IMR-90 (cell line): ENCODE results near the gene TADA1. TPM values are rescaled to one million over a fixed set of nuclear protein-coding genes. Genes with fewer than 3 reads are reported as not detected.

ENCODE experiments used
- ATAC-seq: fragments of 200-7000 bp; cut with Tn5 transposase; 2 replicates; pipeline ENCODE4 v1.9.1; 2020; ENCODE audit warnings: low read depth, mild to moderate bottlenecking, moderate library complexity
- BruUV-seq: library from RNA; stranded (reverse); fragments of 400-500 nt; replicated peaks from 2 replicates; lab custom pipeline; 2021; lab: Mats Ljungman, UMichigan
- CTCF ChIA-PET: fragments of 300-600 bp; formaldehyde crosslinking; extraction: SDS; loops from one replicate; lab custom pipeline; 2021; ENCODE audit warnings: antibody characterized with exemption; lab: Yijun Ruan, JAX
- POLR2A ChIA-PET: fragments of 300-600 bp; sonication (Branson Sonifier 250); formaldehyde crosslinking; loops from one replicate; lab custom pipeline; 2022; ENCODE audit warnings: antibody characterized with exemption; ENCODE audit not compliant: unreplicated experiment; lab: Charles Lee
- DNase-seq: peaks from one replicate; pipeline ENCODE4 v3.0.0; 2013
- H2AFZ ChIP-seq: replicated peaks from 2 replicates; pipeline ENCODE3; 2013; ENCODE audit warnings: low read length, mild to moderate bottlenecking; ENCODE audit not compliant: poor library complexity
- H2AK5ac ChIP-seq: 2 replicates; pipeline ENCODE4 v1.6.1; 2013; ENCODE audit warnings: low read depth, low read length, inconsistent platforms
- H2AK9ac ChIP-seq: replicated peaks from 2 replicates; pipeline ENCODE3; 2013; ENCODE audit warnings: mild to moderate bottlenecking, low read depth, low read length, moderate library complexity; ENCODE audit not compliant: poor library complexity
- H2BK120ac ChIP-seq: 2 replicates; pipeline ENCODE4 v1.6.1; 2013; ENCODE audit warnings: low read depth, low read length, inconsistent platforms
- H2BK15ac ChIP-seq: 3 replicates; pipeline ENCODE4 v1.6.1; 2013; ENCODE audit warnings: low read depth, low read length, inconsistent platforms
- H2BK20ac ChIP-seq: 2 replicates; pipeline ENCODE4 v1.6.1; 2013; ENCODE audit warnings: low read depth, mild to moderate bottlenecking, inconsistent platforms, low read length, moderate library complexity
- H2BK5ac ChIP-seq: 2 replicates; pipeline ENCODE4 v1.6.1; 2013; ENCODE audit warnings: mild to moderate bottlenecking, low read depth, low read length, inconsistent platforms; ENCODE audit not compliant: poor library complexity, severe bottlenecking
- H3K14ac ChIP-seq: replicated peaks from 2 replicates; pipeline ENCODE4 v1.6.1; 2013; ENCODE audit warnings: low read depth, low read length, inconsistent platforms
- H3K18ac ChIP-seq: 2 replicates; pipeline ENCODE4 v1.6.1; 2013; ENCODE audit warnings: low read depth, low read length, control low read depth
- H3K23ac ChIP-seq: 2 replicates; pipeline ENCODE4 v1.6.1; 2013; ENCODE audit warnings: low read depth, low read length, inconsistent platforms
- H3K27ac ChIP-seq: 2 replicates; pipeline ENCODE4 v1.5.1; 2013; ENCODE audit warnings: mild to moderate bottlenecking, control low read depth, low read length; ENCODE audit not compliant: insufficient read depth
- H3K27me3 ChIP-seq: 2 replicates; pipeline ENCODE4 v1.6.1; 2013; ENCODE audit warnings: low read length; ENCODE audit not compliant: control insufficient read depth, insufficient read depth
- H3K36me3 ChIP-seq: 2 replicates; pipeline ENCODE4 v1.6.1; 2013; ENCODE audit warnings: low read length, mixed read lengths; ENCODE audit not compliant: control insufficient read depth, insufficient read depth
- H3K4ac ChIP-seq: 2 replicates; pipeline ENCODE4 v1.6.1; 2013; ENCODE audit warnings: low read depth, low read length, inconsistent platforms
- H3K4me1 ChIP-seq: 2 replicates; pipeline ENCODE4 v1.6.1; 2013; ENCODE audit warnings: low read length, mixed read lengths; ENCODE audit not compliant: control insufficient read depth, insufficient read depth
- H3K4me2 ChIP-seq: 2 replicates; pipeline ENCODE4 v1.6.1; 2013; ENCODE audit warnings: low read depth, mild to moderate bottlenecking, control low read depth, low read length, moderate library complexity
- H3K4me3 ChIP-seq: 2 replicates; pipeline ENCODE4 v1.5.1; 2013; ENCODE audit warnings: low read depth, mild to moderate bottlenecking, control low read depth, low read length, moderate library complexity; ENCODE audit not compliant: insufficient read depth
- H3K56ac ChIP-seq: 2 replicates; pipeline ENCODE4 v1.6.1; 2013; ENCODE audit warnings: low read length, inconsistent platforms; ENCODE audit not compliant: insufficient read depth; ENCODE audit errors: extremely low read depth
- H3K79me1 ChIP-seq, 2 experiments: 2 replicates each; pipeline ENCODE4 v1.6.1; 2013; ENCODE audit warnings: low read length in 2 of 2, inconsistent platforms in 1 of 2, low read depth in 1 of 2
- H3K9ac ChIP-seq: 2 replicates; pipeline ENCODE4 v1.6.1; 2013; ENCODE audit warnings: low read depth, low read length, control low read depth
- H3K9me1 ChIP-seq: 2 replicates; pipeline ENCODE4 v1.6.1; 2013; ENCODE audit warnings: low read length, inconsistent platforms; ENCODE audit not compliant: insufficient read depth
- H3K9me3 ChIP-seq: 2 replicates; pipeline ENCODE4 v1.6.1; 2013; ENCODE audit warnings: low read length; ENCODE audit not compliant: control insufficient read depth, insufficient read depth
- H4K20me1 ChIP-seq: 2 replicates; pipeline ENCODE4 v1.6.1; 2013; ENCODE audit warnings: low read length, inconsistent platforms; ENCODE audit not compliant: insufficient read depth
- H4K5ac ChIP-seq: 2 replicates; pipeline ENCODE4 v1.6.1; 2013; ENCODE audit warnings: mild to moderate bottlenecking, low read depth, low read length, control low read depth
- H4K8ac ChIP-seq, 2 experiments: 2 replicates each; pipeline ENCODE4 v1.6.1; 2013; ENCODE audit warnings: low read depth in 2 of 2, low read length in 2 of 2, control low read depth in 1 of 2, inconsistent platforms in 1 of 2
- H4K91ac ChIP-seq: 2 replicates; pipeline ENCODE4 v1.6.1; 2013; ENCODE audit warnings: low read depth, low read length, inconsistent platforms; ENCODE audit not compliant: insufficient read depth
- CEBPB ChIP-seq: IDR thresholded peaks from 2 replicates; pipeline ENCODE4 v1.6.1; 2012; ENCODE audit warnings: low read depth, low read length, improper control_type of control experiment
- CHD1 ChIP-seq: IDR thresholded peaks from 2 replicates; pipeline ENCODE4 v1.6.1; 2012; ENCODE audit warnings: low read depth, low read length, improper control_type of control experiment
- FOS ChIP-seq: fragments of 150-350 bp; IDR thresholded peaks from 2 replicates; pipeline ENCODE4 v1.6.1; 2016; ENCODE audit warnings: low read depth, low read length
- MXI1 ChIP-seq: IDR thresholded peaks from 2 replicates; pipeline ENCODE4 v1.6.1; 2012; ENCODE audit warnings: low read depth, mild to moderate bottlenecking, low read length, moderate library complexity, borderline replicate concordance
- POLR2A ChIP-seq: IDR thresholded peaks from 2 replicates; pipeline ENCODE4 v1.6.1; 2012; ENCODE audit warnings: mild to moderate bottlenecking, low read depth, low read length
- RAD21 ChIP-seq: IDR thresholded peaks from 2 replicates; pipeline ENCODE4 v1.6.1; 2012; ENCODE audit warnings: low read length, improper control_type of control experiment
- RCOR1 ChIP-seq: IDR thresholded peaks from 2 replicates; pipeline ENCODE4 v1.6.1; 2012; ENCODE audit warnings: mild to moderate bottlenecking, low read length, improper control_type of control experiment; ENCODE audit not compliant: insufficient replicate concordance
- WGBS, 2 experiments: methylation state at CpG; one replicate each; pipeline versions ENCODE4 v1.1.5 to v1.1.7; 2013; ENCODE audit warnings: missing lambda C conversion rate in 2 of 2; ENCODE audit not compliant: insufficient read length in 1 of 2; ENCODE audit errors: extremely low coverage in 2 of 2; 5-methylcytosine and 5-hydroxymethylcytosine counted together
- dilution Hi-C: fragments of 300-500 bp; cut with HindIII; formaldehyde crosslinking; loops from one replicate; pipeline ENCODE4 v1.14.3; 2018; ENCODE audit warnings: low sequenced_read_pairs; ENCODE audit not compliant: unreplicated experiment
- in situ Hi-C: fragments of 300-500 bp; cut with MboI; formaldehyde crosslinking; loops from 3 replicates; pipeline ENCODE4 v1.14.3; 2019; ENCODE audit warnings: low sequenced_read_pairs, inconsistent platforms, mixed read lengths
- intact Hi-C: fragments of 100-400 bp; cut with micrococcal nuclease; formaldehyde crosslinking; loops from 2 replicates; pipeline ENCODE4 v1.10.0; 2022
- polyA plus RNA-seq, 3 experiments: library from polyadenylated mRNA; depleted of rRNA; stranded (reverse); fragments of >200 nt; gene quantifications; 2 replicates each; pipeline ENCODE4 v1.2.3, GENCODE V29; 2012; ENCODE audit warnings: low replicate concordance in 1 of 3
- total RNA-seq: library from RNA; depleted of rRNA; stranded (reverse); fragments of >200 nt; gene quantifications from 2 replicates; pipeline ENCODE4 v1.2.3, GENCODE V29; 2012; rRNA removed
- TF ChIP-seq, protein P1 (sequence below): fragments of 150-350 bp; IDR thresholded peaks from 2 replicates; pipeline ENCODE4 v1.6.1; 2017; ENCODE audit warnings: mild to moderate bottlenecking, antibody characterized with exemption, low read length, low read depth

TADA1 gene
- total and polyA plus RNA-seq, 2 of the 4 experiments (the other 2 are of a cell fraction): 8.2 to 16.8 TPM

DNA sequence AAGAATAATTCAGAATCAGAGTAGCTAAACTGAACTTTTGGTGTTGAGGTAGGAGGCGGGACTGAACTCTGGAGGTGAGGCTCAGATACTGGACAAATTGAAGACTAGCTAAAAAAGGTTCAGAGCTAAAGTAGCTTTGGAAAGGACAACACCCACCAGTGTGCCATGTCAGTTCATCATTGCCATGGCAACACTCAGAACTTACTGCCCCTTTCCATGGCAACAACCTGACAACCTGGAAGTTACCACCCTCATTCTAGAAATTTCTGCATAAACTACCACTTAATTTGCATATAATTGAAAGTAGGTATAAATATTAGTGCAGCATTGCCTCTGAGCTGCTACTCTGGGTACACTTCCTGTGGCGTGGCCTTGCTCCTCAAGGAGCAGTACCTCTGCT is 67.1 kb downstream of the TADA1 start:
- no peak overlapping the region for H3K9ac ChIP-seq
- H4K91ac ChIP-seq: no peak overlapping the region
- H3K14ac ChIP-seq: no peak overlapping the region
- no peak overlapping the region for H3K56ac ChIP-seq
- no peak overlapping the region for H2BK15ac ChIP-seq
- H4K8ac ChIP-seq: no peak overlapping the region
- DNase-seq: no peak
- WGBS, 2 experiments: no CpG with 5 or more reads among the region's 2 CpGs
- H3K9me3 ChIP-seq: no peaks in the 10 kb centered on the region
- dilution Hi-C loops: no loop called here
- no peak overlapping the region for H3K18ac ChIP-seq
- ChIA-PET CTCF (no interaction called here), POLR2A (no interaction called here)
- H4K5ac ChIP-seq: no peak overlapping the region
- no peak overlapping the region for H2AFZ ChIP-seq
- no peak overlapping the region for H3K23ac ChIP-seq
- H3K79me1 ChIP-seq: no peaks in the 10 kb centered on the region
- no peak overlapping the region for H3K4ac ChIP-seq
- no peak overlapping the region for H3K4me2 ChIP-seq
- H2BK20ac ChIP-seq: no peak overlapping the region
- H3K27me3 ChIP-seq: no peaks in the 10 kb centered on the region
- H4K20me1 ChIP-seq: no peaks in the 10 kb centered on the region
- in situ Hi-C loops: no loop called here
- H2AK5ac ChIP-seq: no peak overlapping the region
- no peak overlapping the region for H2BK5ac ChIP-seq
- H2BK120ac ChIP-seq: no peak overlapping the region
- H3K9me1 ChIP-seq: no peaks in the 10 kb centered on the region
- H3K36me3 ChIP-seq: no peaks in the 10 kb centered on the region
- TF ChIP-seq POLR2A (no peak), RCOR1 (no peak), CHD1 (no peak), FOS (no peak), MXI1 (no peak), CEBPB (no peak), RAD21 (no peak)
- TF ChIP-seq, protein P1, sequence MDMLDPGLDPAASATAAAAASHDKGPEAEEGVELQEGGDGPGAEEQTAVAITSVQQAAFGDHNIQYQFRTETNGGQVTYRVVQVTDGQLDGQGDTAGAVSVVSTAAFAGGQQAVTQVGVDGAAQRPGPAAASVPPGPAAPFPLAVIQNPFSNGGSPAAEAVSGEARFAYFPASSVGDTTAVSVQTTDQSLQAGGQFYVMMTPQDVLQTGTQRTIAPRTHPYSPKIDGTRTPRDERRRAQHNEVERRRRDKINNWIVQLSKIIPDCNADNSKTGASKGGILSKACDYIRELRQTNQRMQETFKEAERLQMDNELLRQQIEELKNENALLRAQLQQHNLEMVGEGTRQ: no peak
- intact Hi-C loops: no loop called here
- BruUV-seq: no TSS peak
- H3K4me1 ChIP-seq: no peaks in the 10 kb centered on the region
- ATAC-seq: no peak
- H3K4me3 ChIP-seq: no peak overlapping the region
- no peak overlapping the region for H2AK9ac ChIP-seq
- H3K27ac ChIP-seq: no peak overlapping the region

Other genes with a start within 250 kb of the TADA1 start
- 25.6 and 33.1 TPM in 2 replicates for gene POGK, start 36.8 kb downstream of the TADA1 start, total RNA-seq
- gene POGK, start 36.8 kb downstream of the TADA1 start, polyA plus RNA-seq (2012; rRNA removed): 10.7 and 11.3 TPM in 2 replicates
- gene ILDR2, start 99.3 kb upstream of the TADA1 start, total RNA-seq: under 0.01 TPM in 2 replicates
- not detected in 2 replicates for gene ILDR2, start 99.3 kb upstream of the TADA1 start, polyA plus RNA-seq (2012; rRNA removed)
- not detected in 2 replicates for gene MAEL, start 113.0 kb upstream of the TADA1 start, total RNA-seq
- gene MAEL, start 113.0 kb upstream of the TADA1 start, polyA plus RNA-seq (2012; rRNA removed): not detected in 2 replicates
- gene GPA33, start 214.1 kb upstream of the TADA1 start, total RNA-seq: not detected in 2 replicates
- gene GPA33, start 214.1 kb upstream of the TADA1 start, polyA plus RNA-seq (2012; rRNA removed): not detected in 2 replicates
- not detected in 2 replicates for gene STYXL2, start 217.8 kb upstream of the TADA1 start, total RNA-seq
- gene STYXL2, start 217.8 kb upstream of the TADA1 start, polyA plus RNA-seq (2012; rRNA removed): not detected in 2 replicates